ENCODE data around the gene ZDHHC23. TPM values are rescaled to one million over a fixed set of nuclear protein-coding genes. Genes with fewer than 3 reads are reported as not detected.
A peak's percentile ranks its signal among the peaks of the same experiment; 100 is the strongest.

Gene ZDHHC23
- total and polyA plus RNA-seq, 4 donors = 2.9 to 14.9 (median 5.5) TPM

DNA sequence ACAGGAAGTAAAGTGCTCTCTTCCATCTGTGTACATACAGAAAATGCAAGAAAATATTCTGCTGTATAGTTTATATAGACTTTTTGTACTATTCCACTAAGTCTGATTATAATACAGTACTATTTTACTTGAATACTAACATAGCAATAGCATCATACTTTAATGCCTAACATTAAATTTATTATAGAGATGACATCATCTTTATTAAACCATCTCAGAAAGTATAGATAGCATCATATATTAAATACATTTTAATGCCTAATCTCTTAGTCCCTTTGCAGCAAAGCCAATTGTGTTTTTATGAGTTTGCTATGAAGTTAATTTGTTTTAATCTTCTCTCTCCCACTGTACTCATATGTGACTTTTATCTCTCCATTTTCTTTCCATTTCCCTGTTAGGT, 39.7 kb upstream of the ZDHHC23 start:
- no peak for ATAC-seq (ENCODE audit: insufficient read depth, low FRiP score)
- Histone ChIP-seq H3K27ac (ENCODE audit: low read depth in 1 of 2, low read length in 1 of 2) (no peak overlapping the region), H3K4me3 (no peak overlapping the region), H3K9ac (ENCODE audit: insufficient read depth in 1 of 2, low read length in 2 of 2) (no peak overlapping the region), H3K36me3 (ENCODE audit: control insufficient read depth in 4 of 4, insufficient read depth in 4 of 4, low read length in 4 of 4) (no peaks in the 10 kb centered on the region), H3K4me1 (ENCODE audit: control insufficient read depth in 5 of 5, insufficient read depth in 5 of 5, low read length in 5 of 5) (no peaks in the 10 kb centered on the region), H3K27me3 (ENCODE audit: control insufficient read depth in 3 of 3, insufficient read depth in 3 of 3, low read length in 2 of 3) (no peaks in the 10 kb centered on the region), H3K9me3 (ENCODE audit: control insufficient read depth in 4 of 4, insufficient read depth in 3 of 4, low read length in 3 of 4) (peaks cover 0 to 3% (median 0%) of the 10 kb centered on the region in 4 donors)
- TF ChIP-seq, protein P1, sequence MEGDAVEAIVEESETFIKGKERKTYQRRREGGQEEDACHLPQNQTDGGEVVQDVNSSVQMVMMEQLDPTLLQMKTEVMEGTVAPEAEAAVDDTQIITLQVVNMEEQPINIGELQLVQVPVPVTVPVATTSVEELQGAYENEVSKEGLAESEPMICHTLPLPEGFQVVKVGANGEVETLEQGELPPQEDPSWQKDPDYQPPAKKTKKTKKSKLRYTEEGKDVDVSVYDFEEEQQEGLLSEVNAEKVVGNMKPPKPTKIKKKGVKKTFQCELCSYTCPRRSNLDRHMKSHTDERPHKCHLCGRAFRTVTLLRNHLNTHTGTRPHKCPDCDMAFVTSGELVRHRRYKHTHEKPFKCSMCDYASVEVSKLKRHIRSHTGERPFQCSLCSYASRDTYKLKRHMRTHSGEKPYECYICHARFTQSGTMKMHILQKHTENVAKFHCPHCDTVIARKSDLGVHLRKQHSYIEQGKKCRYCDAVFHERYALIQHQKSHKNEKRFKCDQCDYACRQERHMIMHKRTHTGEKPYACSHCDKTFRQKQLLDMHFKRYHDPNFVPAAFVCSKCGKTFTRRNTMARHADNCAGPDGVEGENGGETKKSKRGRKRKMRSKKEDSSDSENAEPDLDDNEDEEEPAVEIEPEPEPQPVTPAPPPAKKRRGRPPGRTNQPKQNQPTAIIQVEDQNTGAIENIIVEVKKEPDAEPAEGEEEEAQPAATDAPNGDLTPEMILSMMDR (IDR thresholded peaks at IDR 0.05; ENCODE audit: control extremely low read depth, extremely low read depth) = no peak
- no peak for DNase-seq

DNA sequence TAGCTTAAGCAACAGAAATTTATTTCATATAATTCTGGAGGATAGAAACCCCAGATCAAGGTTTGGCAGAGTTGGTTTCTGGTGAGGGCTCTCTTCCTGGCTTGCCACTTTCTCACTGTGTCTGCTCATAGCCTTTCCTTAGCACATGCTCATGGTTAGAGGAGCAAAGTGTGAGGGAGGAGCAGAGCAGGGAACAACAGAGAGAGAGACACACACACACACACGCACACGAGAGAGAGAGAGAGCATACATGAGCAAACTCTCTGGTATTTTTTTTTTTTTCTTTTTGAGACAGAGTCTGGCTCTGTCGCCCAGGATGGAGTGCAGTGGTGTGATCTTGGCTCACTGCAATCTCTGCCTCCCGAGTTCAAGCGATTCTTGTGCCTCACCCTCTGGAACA, 36.8 kb upstream of the ZDHHC23 start:
- Histone ChIP-seq H3K27ac (ENCODE audit: low read depth in 1 of 2, low read length in 1 of 2) (no peak overlapping the region), H3K27me3 (ENCODE audit: control insufficient read depth in 3 of 3, insufficient read depth in 3 of 3, low read length in 2 of 3) (no peaks in the 10 kb centered on the region), H3K4me1 (ENCODE audit: control insufficient read depth in 5 of 5, insufficient read depth in 5 of 5, low read length in 5 of 5) (no peaks in the 10 kb centered on the region), H3K9ac (ENCODE audit: insufficient read depth in 1 of 2, low read length in 2 of 2) (no peak overlapping the region), H3K4me3 (no peak overlapping the region), H3K9me3 (ENCODE audit: control insufficient read depth in 4 of 4, insufficient read depth in 3 of 4, low read length in 3 of 4) (no peaks in the 10 kb centered on the region), H3K36me3 (ENCODE audit: control insufficient read depth in 4 of 4, insufficient read depth in 4 of 4, low read length in 4 of 4) (no peaks in the 10 kb centered on the region)
- ATAC-seq (ENCODE audit: insufficient read depth, low FRiP score) = no peak
- DNase-seq = no peak
- WGBS, 2 donors = 69 to 88% methylated on average over 5 of the region's 5 CpGs
- TF ChIP-seq, protein P1 (IDR thresholded peaks at IDR 0.05; ENCODE audit: control extremely low read depth, extremely low read depth) = no peak

DNA sequence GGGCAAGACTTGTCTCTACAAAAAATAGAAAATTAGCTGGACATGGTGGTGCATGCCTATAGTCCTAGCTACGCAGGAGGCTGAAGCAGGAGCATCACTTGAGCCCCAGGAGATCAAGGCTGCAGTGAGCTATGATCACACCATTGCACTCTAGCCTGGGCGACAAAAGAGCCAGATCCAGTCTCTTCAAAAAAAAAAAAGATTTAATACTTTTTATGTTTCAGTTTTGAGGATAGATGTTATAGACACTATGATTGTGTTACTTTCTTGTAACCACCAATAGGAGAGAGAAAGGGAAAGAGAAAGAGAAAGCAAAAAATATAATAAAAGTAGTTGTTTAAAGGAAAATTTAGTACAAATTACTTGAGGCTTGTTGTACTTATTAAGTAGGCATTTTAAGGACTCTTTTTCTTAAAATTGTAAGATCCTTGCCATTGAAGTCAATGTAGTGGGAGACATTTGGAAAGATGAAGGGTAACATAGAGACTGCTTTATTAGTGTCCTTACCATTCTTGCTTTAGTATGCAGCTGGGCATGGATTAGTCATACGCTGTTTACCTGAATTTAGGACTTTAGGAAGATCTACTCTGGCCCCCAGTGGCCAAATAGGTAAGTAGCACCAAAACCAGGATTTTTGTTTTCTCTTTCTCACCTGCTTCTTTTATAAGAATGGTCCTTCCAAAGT, 35.1 kb upstream of the ZDHHC23 start:
- H3K4me3 ChIP-seq = no peak overlapping the region
- 69 to 72% methylated on average over 3 of the region's 3 CpGs for WGBS, 2 donors
- H3K27me3 ChIP-seq (ENCODE audit: control insufficient read depth in 3 of 3, insufficient read depth in 3 of 3, low read length in 2 of 3) = no peaks in the 10 kb centered on the region
- no peaks in the 10 kb centered on the region for H3K36me3 ChIP-seq (ENCODE audit: control insufficient read depth in 4 of 4, insufficient read depth in 4 of 4, low read length in 4 of 4)
- TF ChIP-seq, protein P1 (IDR thresholded peaks at IDR 0.05; ENCODE audit: control extremely low read depth, extremely low read depth) = peak; percentile 64
- H3K4me1 ChIP-seq (ENCODE audit: control insufficient read depth in 5 of 5, insufficient read depth in 5 of 5, low read length in 5 of 5) = no peaks in the 10 kb centered on the region
- ATAC-seq (ENCODE audit: insufficient read depth, low FRiP score) = peak; percentile 91
- no peak overlapping the region for H3K9ac ChIP-seq (ENCODE audit: insufficient read depth in 1 of 2, low read length in 2 of 2)
- no peaks in the 10 kb centered on the region for H3K9me3 ChIP-seq (ENCODE audit: control insufficient read depth in 4 of 4, insufficient read depth in 3 of 4, low read length in 3 of 4)
- no peak overlapping the region for H3K27ac ChIP-seq (ENCODE audit: low read depth in 1 of 2, low read length in 1 of 2)
- DNase-seq = peak in 2 of 3 donors; percentile 45

DNA sequence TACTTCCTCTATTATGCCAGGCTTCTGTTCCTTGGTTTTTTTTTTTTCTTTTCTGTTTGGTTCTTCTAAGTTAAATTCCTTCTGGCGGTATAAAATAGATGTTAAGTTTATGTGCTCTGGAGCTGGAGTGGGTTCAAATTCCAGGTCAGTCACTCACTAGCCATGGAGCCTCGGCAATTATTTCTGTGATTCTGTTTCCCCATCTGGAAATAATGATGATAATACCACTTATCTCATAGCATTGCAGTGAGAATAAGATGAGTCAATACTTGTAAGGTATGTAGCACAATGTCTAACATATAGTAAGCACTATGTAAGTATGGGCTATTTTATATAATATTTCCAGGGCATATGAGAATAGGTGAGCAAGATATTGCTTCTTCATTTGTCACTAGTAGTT, 33.2 kb upstream of the ZDHHC23 start:
- Histone ChIP-seq H3K9me3 (ENCODE audit: control insufficient read depth in 4 of 4, insufficient read depth in 3 of 4, low read length in 3 of 4) (no peaks in the 10 kb centered on the region), H3K36me3 (ENCODE audit: control insufficient read depth in 4 of 4, insufficient read depth in 4 of 4, low read length in 4 of 4) (no peaks in the 10 kb centered on the region), H3K4me3 (no peak overlapping the region), H3K27me3 (ENCODE audit: control insufficient read depth in 3 of 3, insufficient read depth in 3 of 3, low read length in 2 of 3) (no peaks in the 10 kb centered on the region), H3K4me1 (ENCODE audit: control insufficient read depth in 5 of 5, insufficient read depth in 5 of 5, low read length in 5 of 5) (no peaks in the 10 kb centered on the region), H3K27ac (ENCODE audit: low read depth in 1 of 2, low read length in 1 of 2) (no peak overlapping the region), H3K9ac (ENCODE audit: insufficient read depth in 1 of 2, low read length in 2 of 2) (no peak overlapping the region)
- TF ChIP-seq, protein P1 (IDR thresholded peaks at IDR 0.05; ENCODE audit: control extremely low read depth, extremely low read depth) = no peak
- ATAC-seq (ENCODE audit: insufficient read depth, low FRiP score) (no peak), DNase-seq (no peak)
- 54 to 57% methylated on average over 2 of the region's 2 CpGs for WGBS, 2 donors

All from lung (tissue), 12 donors.